Epithelial cell of esophagus (primary cell): ENCODE results near the gene CNOT4.
A peak's percentile ranks its signal among the peaks of the same experiment; 100 is the strongest.

Source experiments
- DNase-seq: peaks from one replicate; pipeline ENCODE4 v3.0.0; 2010; ENCODE audit warnings: low read depth
- H3K4me3 ChIP-seq: 2 replicates; pipeline ENCODE4 v1.5.1; 2011; ENCODE audit warnings: mild to moderate bottlenecking, low read length, control low read depth
- TF ChIP-seq, protein P1 (sequence below): IDR thresholded peaks from 2 replicates; pipeline ENCODE4 v1.5.1; 2011; ENCODE audit warnings: low read depth, mild to moderate bottlenecking, low read length, control low read depth, inconsistent platforms; ENCODE audit not compliant: insufficient read depth; ENCODE audit errors: missing control alignments

CNOT4 gene

DNA sequence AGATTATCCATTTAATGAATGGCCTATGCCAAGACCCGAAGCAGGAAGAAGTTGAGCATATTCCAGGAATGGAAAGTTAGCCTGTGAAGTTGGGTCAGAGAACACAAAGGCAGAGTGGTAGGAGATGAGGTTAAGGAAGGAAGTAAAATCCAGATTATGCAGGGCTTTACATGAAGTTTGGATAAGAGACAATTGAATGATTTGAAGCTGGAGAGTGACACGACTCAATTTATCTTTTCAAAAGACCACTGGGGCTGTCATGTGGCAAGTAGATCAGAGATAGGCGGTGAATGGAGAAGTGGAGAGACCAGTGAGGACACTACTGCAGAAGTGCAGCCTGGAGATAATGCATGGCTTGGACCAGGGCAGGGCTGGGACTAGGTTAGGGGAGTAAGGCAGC is 7.2 kb upstream of the CNOT4 start:
- DNase-seq = no peak
- TF ChIP-seq, protein P1, sequence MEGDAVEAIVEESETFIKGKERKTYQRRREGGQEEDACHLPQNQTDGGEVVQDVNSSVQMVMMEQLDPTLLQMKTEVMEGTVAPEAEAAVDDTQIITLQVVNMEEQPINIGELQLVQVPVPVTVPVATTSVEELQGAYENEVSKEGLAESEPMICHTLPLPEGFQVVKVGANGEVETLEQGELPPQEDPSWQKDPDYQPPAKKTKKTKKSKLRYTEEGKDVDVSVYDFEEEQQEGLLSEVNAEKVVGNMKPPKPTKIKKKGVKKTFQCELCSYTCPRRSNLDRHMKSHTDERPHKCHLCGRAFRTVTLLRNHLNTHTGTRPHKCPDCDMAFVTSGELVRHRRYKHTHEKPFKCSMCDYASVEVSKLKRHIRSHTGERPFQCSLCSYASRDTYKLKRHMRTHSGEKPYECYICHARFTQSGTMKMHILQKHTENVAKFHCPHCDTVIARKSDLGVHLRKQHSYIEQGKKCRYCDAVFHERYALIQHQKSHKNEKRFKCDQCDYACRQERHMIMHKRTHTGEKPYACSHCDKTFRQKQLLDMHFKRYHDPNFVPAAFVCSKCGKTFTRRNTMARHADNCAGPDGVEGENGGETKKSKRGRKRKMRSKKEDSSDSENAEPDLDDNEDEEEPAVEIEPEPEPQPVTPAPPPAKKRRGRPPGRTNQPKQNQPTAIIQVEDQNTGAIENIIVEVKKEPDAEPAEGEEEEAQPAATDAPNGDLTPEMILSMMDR = no peak
- H3K4me3 ChIP-seq = no peak overlapping the region

DNA sequence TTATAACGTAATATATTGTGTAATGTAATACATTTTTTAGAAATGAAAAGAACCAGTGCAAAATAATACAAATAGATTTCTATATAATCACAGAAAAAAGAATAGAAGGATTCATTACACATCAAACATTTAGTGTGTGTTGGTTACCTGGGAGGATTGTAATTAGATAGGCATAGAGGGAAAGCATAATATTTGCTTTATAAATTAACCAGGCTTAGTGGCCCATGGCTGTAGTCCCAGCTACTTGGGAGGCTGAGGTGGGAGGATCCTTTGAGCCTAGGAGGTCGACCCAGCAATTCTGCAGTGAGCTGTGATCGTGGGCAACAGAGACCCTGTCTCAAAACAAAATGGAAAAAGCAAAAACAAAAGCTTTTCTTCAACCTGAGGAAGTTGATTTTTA is 5.0 kb upstream of the CNOT4 start:
- no peak overlapping the region for H3K4me3 ChIP-seq
- no peak for DNase-seq
- TF ChIP-seq, protein P1 = no peak

GRCh38 chr7:135512135-135512887 is 2.4 kb upstream of the CNOT4 start:
- DNase-seq = peak; percentile 82
- no peak overlapping the region for H3K4me3 ChIP-seq
- TF ChIP-seq, protein P1 = peak; percentile 55

GRCh38 chr7:135510592-135511183 is 786 bp upstream of the CNOT4 start:
- TF ChIP-seq, protein P1 = peak; percentile 28
- peak overlapping the region; percentile 89 for H3K4me3 ChIP-seq
- peak; percentile 35 for DNase-seq

DNA sequence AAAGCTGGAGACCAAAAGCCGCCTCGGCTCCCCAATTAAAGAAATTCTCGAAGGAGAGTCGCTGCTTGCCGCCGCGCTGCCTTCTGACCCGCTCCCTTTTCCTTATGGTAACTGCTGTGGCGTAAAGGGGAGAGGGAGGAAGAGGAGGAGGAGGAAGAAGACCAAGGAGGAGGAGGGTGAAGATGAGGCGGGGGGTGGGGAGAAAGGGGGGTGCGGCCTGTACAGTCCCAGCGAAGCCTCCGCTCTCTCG is 388 bp downstream of the CNOT4 start:
- peak overlapping the region; percentile 89 for H3K4me3 ChIP-seq
- peak; percentile 65 for DNase-seq
- TF ChIP-seq, protein P1 = no peak

DNA sequence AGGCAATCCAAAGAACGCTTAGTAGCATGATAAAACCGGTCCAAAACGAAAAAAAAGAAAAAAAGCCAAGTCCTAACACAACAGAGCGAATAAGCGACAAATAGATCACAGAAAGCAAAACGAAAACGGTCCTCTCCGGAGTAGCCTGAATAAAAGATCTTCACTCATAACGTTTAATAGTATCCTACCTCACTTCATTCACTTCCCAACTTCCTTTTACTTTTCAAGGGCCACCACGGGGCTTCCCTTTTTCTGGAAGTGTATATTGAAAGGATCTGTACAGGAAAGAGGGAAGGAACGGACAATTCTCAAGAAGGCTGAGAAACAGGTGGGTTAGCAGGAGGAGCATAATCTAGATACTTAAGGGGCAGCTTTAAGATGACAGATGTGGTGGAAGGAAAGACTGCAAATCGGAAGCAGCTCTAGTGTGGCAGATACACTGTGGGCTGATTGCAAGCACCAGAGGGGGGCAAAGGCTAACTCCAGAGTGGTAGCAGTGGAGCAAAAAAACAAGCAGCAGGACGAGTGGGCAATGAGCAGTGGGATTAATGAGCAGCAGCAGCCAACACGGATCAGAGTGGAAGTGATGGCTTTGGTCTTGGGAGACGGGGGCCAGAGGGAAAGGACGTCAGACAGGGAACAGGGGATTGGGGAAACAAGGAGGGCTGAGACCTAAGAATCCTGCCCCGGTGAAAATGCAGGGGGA is 866 bp downstream of the CNOT4 start:
- peak; percentile 41 for DNase-seq
- TF ChIP-seq, protein P1 = no peak

DNA sequence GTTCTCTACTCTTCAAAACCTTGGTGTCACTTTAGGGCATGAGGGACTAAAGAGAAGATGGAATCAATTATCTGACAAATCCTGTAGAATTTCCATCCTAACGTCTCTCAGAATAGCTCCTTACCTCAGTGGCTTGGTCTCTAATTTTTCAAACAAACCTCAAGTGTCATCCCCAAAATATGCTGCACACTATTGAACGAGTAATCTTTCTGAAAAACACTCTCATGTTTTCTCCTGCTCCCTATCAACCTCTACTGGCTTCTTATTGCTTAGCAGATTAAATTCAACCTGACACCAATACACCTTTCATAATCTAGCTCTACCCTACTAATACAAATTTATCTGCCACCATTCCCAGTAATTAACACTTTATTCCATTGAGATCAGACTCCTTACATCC is 8.5 kb downstream of the CNOT4 start:
- peak; percentile 14 for DNase-seq
- no peak overlapping the region for H3K4me3 ChIP-seq
- TF ChIP-seq, protein P1 = no peak

More for the DNA sequence above, 866 bp downstream of the CNOT4 start:
- H3K4me3 ChIP-seq = peak overlapping the region; percentile 89
